GM12874 (cell line): Measurements from ENCODE around the gene MEGF10.

Source experiments
- TF ChIP-seq, protein P1 (sequence below): IDR thresholded peaks from 2 replicates; pipeline ENCODE4 v1.5.1; 2011; ENCODE audit warnings: low read depth, mild to moderate bottlenecking, control low read depth, low read length, moderate library complexity; ENCODE audit not compliant: insufficient read depth

MEGF10 gene

DNA sequence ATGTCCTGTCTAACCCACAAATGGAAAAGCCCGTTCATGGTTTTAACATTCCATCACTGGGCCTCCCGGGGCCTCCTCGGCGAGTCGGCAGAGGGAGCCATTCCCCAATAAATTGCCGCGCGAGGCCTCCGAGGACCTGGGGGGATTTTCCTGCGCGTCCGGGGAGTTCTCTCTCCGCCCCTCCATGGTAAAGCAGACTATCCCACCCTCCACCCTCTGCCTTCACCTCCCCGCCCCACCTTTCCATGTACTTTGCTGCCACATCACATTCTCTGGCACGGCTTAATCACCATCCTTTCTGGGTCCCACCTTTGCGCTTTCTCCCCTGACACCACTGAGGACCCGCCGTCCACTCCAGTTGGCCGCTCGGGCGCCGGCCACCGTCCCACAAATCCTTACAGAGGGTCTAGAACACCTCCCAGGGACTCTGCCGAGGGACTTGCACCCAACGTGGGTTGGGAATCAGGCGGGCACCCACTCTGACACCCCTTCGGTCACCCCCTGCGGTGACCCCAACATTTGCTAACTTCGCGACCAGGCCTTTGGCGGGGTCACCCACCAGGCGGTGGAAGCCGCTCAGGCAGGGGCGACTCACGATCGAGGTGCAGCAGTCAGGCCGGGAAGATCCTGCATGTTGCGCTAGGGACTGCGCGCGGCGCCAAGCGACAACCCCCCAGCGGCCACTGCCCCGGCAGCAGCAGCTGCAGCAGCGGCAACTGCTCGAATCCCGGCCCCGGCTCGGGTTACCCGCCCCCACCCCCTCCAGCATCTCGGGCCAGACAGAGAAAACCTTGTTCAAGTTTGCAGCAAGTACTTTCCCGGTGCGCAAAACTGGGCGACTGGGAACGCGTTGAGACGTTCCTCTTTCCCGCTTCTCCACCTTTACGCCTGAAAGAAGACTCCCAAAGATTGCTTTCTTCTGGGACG lies at the start of gene MEGF10:
Gene MEGF10, plus strand, starts transcription at position 778 of the 927 bp plus-strand sequence. CDS start 40,513 bp downstream, outside the sequence.
- TF ChIP-seq, protein P1, sequence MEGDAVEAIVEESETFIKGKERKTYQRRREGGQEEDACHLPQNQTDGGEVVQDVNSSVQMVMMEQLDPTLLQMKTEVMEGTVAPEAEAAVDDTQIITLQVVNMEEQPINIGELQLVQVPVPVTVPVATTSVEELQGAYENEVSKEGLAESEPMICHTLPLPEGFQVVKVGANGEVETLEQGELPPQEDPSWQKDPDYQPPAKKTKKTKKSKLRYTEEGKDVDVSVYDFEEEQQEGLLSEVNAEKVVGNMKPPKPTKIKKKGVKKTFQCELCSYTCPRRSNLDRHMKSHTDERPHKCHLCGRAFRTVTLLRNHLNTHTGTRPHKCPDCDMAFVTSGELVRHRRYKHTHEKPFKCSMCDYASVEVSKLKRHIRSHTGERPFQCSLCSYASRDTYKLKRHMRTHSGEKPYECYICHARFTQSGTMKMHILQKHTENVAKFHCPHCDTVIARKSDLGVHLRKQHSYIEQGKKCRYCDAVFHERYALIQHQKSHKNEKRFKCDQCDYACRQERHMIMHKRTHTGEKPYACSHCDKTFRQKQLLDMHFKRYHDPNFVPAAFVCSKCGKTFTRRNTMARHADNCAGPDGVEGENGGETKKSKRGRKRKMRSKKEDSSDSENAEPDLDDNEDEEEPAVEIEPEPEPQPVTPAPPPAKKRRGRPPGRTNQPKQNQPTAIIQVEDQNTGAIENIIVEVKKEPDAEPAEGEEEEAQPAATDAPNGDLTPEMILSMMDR: peak; percentile 48; the same call in 1 of the 2 replicates

DNA sequence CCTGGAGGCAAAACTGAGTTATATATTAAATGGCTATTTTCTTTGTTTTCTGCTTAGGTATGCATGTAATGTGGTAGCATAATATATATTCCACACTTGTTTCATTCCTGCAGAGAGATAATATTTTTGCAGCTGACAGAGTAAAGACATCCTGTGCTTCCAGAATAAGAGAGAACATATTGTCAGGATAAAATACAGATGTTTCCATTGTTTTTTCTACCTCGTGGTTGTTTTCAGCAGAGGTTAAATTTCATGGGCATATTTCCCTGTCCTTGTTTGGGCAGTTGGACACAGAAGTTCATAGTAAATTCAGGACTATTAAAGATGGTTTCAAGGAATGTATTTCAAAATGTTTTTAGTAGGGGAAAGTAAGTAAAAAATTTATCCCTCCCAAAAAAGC lies 47.6 kb upstream of the MEGF10 start:
- TF ChIP-seq, protein P1: no peak

DNA sequence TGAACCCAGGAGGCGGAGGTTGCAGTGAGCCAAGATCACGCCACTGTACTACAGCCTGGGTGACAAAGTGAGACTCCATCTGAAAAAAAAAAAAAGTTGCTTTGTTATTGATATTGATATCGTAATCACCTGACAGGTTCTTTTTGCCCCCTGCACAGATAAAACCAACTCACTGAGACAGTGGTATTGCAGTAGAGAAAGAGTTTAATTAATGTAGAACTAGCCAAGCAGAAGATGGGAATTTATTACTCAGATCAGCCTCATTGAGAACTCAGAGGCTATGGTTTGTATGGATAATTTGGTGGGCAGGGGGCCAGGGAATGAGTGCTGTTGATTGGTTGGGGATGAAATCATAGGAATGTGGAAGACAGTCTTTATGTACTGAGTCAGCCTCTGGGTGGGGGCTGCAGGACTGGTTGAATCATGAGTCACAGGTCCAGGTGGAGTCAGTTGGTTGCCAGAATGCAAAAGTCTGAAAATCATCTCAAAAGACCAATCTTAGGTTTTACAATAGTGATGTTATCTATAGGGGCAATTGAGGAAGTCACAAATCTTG lies 35.8 kb upstream of the MEGF10 start:
- TF ChIP-seq, protein P1: no peak

DNA sequence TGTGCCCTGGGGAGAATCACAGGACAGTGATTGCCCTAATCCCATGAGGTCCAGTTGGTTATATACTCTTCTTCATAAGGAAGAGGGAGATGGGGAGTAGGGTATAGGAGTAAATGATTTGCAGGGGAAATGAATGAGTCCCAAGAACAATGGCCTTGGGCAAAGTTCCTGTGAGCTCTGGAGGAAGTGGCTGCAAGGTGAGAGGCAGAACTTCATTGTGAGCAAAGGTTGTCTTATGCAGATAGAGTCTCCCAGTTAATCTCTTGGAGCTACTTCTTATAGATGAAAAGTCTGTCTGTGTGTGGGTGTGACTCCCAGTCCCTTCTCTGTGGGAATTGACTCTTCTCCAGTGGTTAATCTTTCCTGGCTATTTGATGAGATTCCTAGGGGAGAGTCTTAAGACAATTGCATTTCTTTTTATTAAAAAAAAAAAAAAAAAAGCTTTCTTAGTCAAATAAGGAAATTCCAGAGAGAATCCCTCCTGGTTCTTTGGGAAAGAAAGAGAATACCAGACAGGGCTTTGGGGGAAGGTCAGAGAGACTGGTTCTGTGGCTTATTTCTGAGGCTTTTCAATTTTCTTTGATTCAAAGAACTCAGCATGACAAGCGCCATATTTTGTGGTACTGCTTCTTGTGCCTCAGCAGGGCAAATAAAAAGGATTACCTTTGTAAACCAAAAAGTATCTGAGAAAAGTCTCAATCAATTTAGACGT lies 33.6 kb upstream of the MEGF10 start:
- TF ChIP-seq, protein P1: no peak

DNA sequence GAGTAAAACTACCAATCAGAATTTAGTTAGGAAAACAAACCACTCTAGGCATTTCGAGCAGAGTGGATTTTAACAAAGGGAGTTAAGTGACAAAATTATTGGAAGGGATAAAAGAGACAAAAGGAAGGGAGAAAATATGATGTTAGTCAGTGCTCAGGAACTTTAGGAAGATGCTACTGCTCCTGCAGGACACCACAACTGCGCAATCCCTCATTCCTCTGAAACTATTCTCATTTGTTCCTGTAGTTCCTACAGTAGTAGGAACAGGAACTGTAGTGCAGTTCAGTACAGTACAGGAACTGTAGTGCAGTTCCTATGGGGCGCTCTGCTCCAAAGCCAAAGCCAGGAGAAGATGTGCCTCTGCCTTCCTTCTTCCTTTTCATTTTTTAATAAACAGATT lies 29.9 kb upstream of the MEGF10 start:
- TF ChIP-seq, protein P1: no peak

DNA sequence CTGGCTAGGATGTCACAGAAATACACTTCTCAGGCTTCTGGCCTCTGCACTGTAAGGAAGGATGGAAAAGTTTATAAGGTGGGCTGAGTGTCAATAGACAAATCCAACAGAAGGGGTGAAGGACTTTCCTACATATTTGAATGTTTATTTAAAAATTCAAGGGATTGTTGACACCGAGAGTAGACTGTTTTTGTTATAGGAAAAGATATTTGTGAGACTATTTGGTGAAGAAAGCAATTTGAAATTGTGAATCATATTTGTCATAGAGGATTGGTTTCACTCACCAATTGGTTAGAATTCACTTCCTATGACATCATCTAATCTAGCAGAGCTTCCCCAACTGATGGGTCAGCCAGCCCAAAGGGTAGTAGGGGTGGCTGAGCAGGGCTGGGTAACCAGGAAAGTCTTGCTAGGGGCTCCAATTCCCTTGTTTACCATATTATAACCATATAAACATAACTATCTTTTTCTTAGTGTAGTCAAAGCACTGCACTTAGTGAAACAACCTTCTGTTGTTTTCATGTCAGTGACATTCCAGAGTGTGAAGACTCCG lies 14.9 kb upstream of the MEGF10 start:
- TF ChIP-seq, protein P1: no peak
